CD4-positive, alpha-beta T cell (primary cell): Measurements from ENCODE around the gene MYH14. TPM values are rescaled to one million over a fixed set of nuclear protein-coding genes. Genes with fewer than 3 reads are reported as not detected.

Experiments used
- ATAC-seq: fragments of 200-7000 bp; cut with Tn5 transposase; one replicate; pipeline ENCODE4 v1.10.0; 2022; ENCODE audit warnings: mild to moderate bottlenecking; ENCODE audit not compliant: poor library complexity
- CTCF ChIA-PET: fragments of 350-600 bp; sonication (Branson Sonifier 250); formaldehyde crosslinking; loops from one replicate; lab custom pipeline; 2021; ENCODE audit warnings: antibody characterized with exemption, inconsistent platforms; lab: Charles Lee
- POLR2A ChIA-PET: fragments of 350-600 bp; sonication (Branson Sonifier 250); formaldehyde crosslinking; loops from one replicate; lab custom pipeline; 2021; ENCODE audit warnings: antibody characterized with exemption, inconsistent platforms; lab: Charles Lee
- DNase-seq, 14 experiments: peaks; one replicate each; pipeline ENCODE4 v3.0.0-alpha.2; 2013 to 2020; ENCODE audit warnings: mixed read lengths in 2 of 14
- H3K27ac ChIP-seq, 2 donors: one replicate each; pipeline versions ENCODE4 v1.5.1 to v1.7.0; 2013; ENCODE audit warnings: low read length in 2 of 2, low read depth in 1 of 2, mild to moderate bottlenecking in 1 of 2
- H3K27me3 ChIP-seq, 2 experiments: 1 replicate in 1 of 2; 2 replicates in 1 of 2; pipeline versions ENCODE4 v1.6.1 to v1.7.0; 2013; ENCODE audit warnings: low read length in 2 of 2, control low read depth in 1 of 2, mild to moderate bottlenecking in 1 of 2, moderate library complexity in 1 of 2; ENCODE audit not compliant: insufficient read depth in 2 of 2, control insufficient read depth in 1 of 2
- H3K36me3 ChIP-seq: one replicate; pipeline ENCODE4 v1.6.1; 2013; ENCODE audit warnings: low read length, control low read depth; ENCODE audit not compliant: insufficient read depth
- H3K4me1 ChIP-seq: one replicate; pipeline ENCODE4 v1.6.1; 2013; ENCODE audit warnings: low read length, control low read depth; ENCODE audit not compliant: insufficient read depth
- H3K4me3 ChIP-seq: one replicate; pipeline ENCODE4 v1.5.1; 2013; ENCODE audit warnings: mild to moderate bottlenecking, low read length, moderate library complexity
- H3K9me3 ChIP-seq, 2 experiments: 1 replicate in 1 of 2; 2 replicates in 1 of 2; pipeline versions ENCODE4 v1.6.1 to v1.7.0; 2013; ENCODE audit warnings: low read length in 2 of 2, mild to moderate bottlenecking in 2 of 2, control low read depth in 1 of 2, moderate library complexity in 1 of 2; ENCODE audit not compliant: control insufficient read depth in 1 of 2, insufficient read depth in 1 of 2
- H3K27ac Mint-ChIP-seq: one replicate; pipeline ENCODE4 v1.8.0; 2020; ENCODE audit warnings: mixed read lengths
- H3K27me3 Mint-ChIP-seq: one replicate; pipeline ENCODE4 v1.8.0; 2021; ENCODE audit warnings: mixed read lengths
- H3K36me3 Mint-ChIP-seq: one replicate; pipeline ENCODE4 v1.8.0; 2021; ENCODE audit warnings: low read depth, mixed read lengths
- H3K4me1 Mint-ChIP-seq: one replicate; pipeline ENCODE4 v1.8.0; 2021; ENCODE audit warnings: low read depth, mixed read lengths
- H3K4me3 Mint-ChIP-seq: one replicate; pipeline ENCODE4 v1.8.0; 2020; ENCODE audit warnings: mild to moderate bottlenecking, mixed read lengths
- H3K9me3 Mint-ChIP-seq: one replicate; pipeline ENCODE4 v1.8.0; 2020; ENCODE audit warnings: mixed read lengths
- CTCF ChIP-seq: fragments of 200-600 bp; IDR thresholded peaks from one replicate; pipeline ENCODE4 v1.8.0; 2022; ENCODE audit warnings: antibody characterized with exemption, mild to moderate bottlenecking
- intact Hi-C, 2 experiments: fragments of 100-400 bp; cut with DNase I in 1 of 2; cut with micrococcal nuclease in 1 of 2; formaldehyde crosslinking; loops; one replicate each; pipeline versions ENCODE4 v1.15.1 to v1.9.0; 2023 to 2025; cut with DNase I, micrococcal nuclease
- total RNA-seq, 174 experiments: library from RNA in 2 of 174; stranded (reverse) in 2 of 174; gene quantifications; one replicate each; pipeline ENCODE4 v1.2.3 and lab custom pipeline; 2021 to 2026

Gene MYH14
- total RNA-seq, 2 experiments from 2014 or later = not detected

- H3K4me1 Mint-ChIP-seq = peaks cover 33% of the 10 kb centered on the region
- no peaks in the 10 kb centered on the region for H3K9me3 Mint-ChIP-seq
- H3K27me3 ChIP-seq = peaks cover 28 to 31% of the 10 kb centered on the region in 2 experiments
- ChIA-PET CTCF (no interaction called here), POLR2A (no interaction called here)
- H3K4me1 ChIP-seq = peaks cover 34% of the 10 kb centered on the region
- TF ChIP-seq CTCF = no peak
- H3K27ac Mint-ChIP-seq = no peak overlapping the region
- ATAC-seq = no peak
- peaks cover 1 to 25% of the 10 kb centered on the region in 2 experiments for H3K9me3 ChIP-seq
- no peak for DNase-seq
- H3K27ac ChIP-seq = no peak overlapping the region
- intact Hi-C loops = no loop called here
- H3K36me3 Mint-ChIP-seq = no peaks in the 10 kb centered on the region
- no peak overlapping the region for H3K4me3 Mint-ChIP-seq
- H3K4me3 ChIP-seq = no peak overlapping the region
- H3K27me3 Mint-ChIP-seq = peaks cover 50% of the 10 kb centered on the region
- no peaks in the 10 kb centered on the region for H3K36me3 ChIP-seq
These were observed 120.9 kb downstream of the MYH14 start for GRCh38 chr19:50324331-50324730.

- no peak for TF ChIP-seq CTCF
- H3K4me3 ChIP-seq = no peak overlapping the region
- H3K9me3 ChIP-seq = peaks cover 6 to 36% of the 10 kb centered on the region in 2 experiments
- ATAC-seq (peak; percentile 24), DNase-seq (peak; percentile 50 to 88 (median 64))
- peaks cover 46% of the 10 kb centered on the region for H3K4me1 ChIP-seq
- no peak overlapping the region for H3K27ac ChIP-seq
- H3K36me3 Mint-ChIP-seq = no peaks in the 10 kb centered on the region
- CTCF ChIA-PET = interaction anchor here (0.5 kb wide), 1 partner anchor 60 kb away, joined by 3 read pairs; no protein-coding TSS in a partner anchor
- no peaks in the 10 kb centered on the region for H3K36me3 ChIP-seq
- H3K9me3 Mint-ChIP-seq = no peaks in the 10 kb centered on the region
- POLR2A ChIA-PET = interaction anchor here (0.9 kb wide), 1 partner anchor 59 kb away, joined by 4 read pairs; the partner anchor contains the start of gene POLD1
- no peak overlapping the region for H3K4me3 Mint-ChIP-seq
- H3K27me3 Mint-ChIP-seq = peaks cover 56% of the 10 kb centered on the region
- intact Hi-C loops = loop anchor here in 1 of 2 experiments (5.0 kb wide), 1 partner anchor 298 kb away; the partner anchor contains the start of genes VRK3 and ZNF473
- peaks cover 44% of the 10 kb centered on the region for H3K4me1 Mint-ChIP-seq
- no peak overlapping the region for H3K27ac Mint-ChIP-seq
- peaks cover 40 to 42% of the 10 kb centered on the region in 2 experiments for H3K27me3 ChIP-seq
These were observed 122.1 kb downstream of the MYH14 start for GRCh38 chr19:50325310-50326100.

- Histone ChIP-seq H3K4me3 (no peak overlapping the region), H3K9me3 (peaks cover 6 to 39% of the 10 kb centered on the region in 2 experiments), H3K36me3 (no peaks in the 10 kb centered on the region), H3K4me1 (peaks cover 52% of the 10 kb centered on the region), H3K27ac (no peak overlapping the region), H3K27me3 (peaks cover 41 to 43% of the 10 kb centered on the region in 2 experiments)
- TF ChIP-seq CTCF = no peak
- no peaks in the 10 kb centered on the region for H3K9me3 Mint-ChIP-seq
- intact Hi-C loops = loop anchor here in 1 of 2 experiments (5.0 kb wide), 1 partner anchor 299 kb away; the partner anchor contains the start of genes VRK3 and ZNF473
- POLR2A ChIA-PET = interaction anchor here (0.9 kb wide), 1 partner anchor 58 kb away, joined by 4 read pairs; the partner anchor contains the start of gene POLD1
- peaks cover 51% of the 10 kb centered on the region for H3K4me1 Mint-ChIP-seq
- DNase-seq (peak in 1 of 14 experiments; percentile 43), ATAC-seq (no peak)
- no peak overlapping the region for H3K27ac Mint-ChIP-seq
- peaks cover 57% of the 10 kb centered on the region for H3K27me3 Mint-ChIP-seq
- no peaks in the 10 kb centered on the region for H3K36me3 Mint-ChIP-seq
- H3K4me3 Mint-ChIP-seq = no peak overlapping the region
- CTCF ChIA-PET = no interaction called here
These were observed 122.8 kb downstream of the MYH14 start for GRCh38 chr19:50326101-50326664.
